ENCODE data around the gene DGKG.

GRCh38 chr3:186311441-186311840, 50.6 kb downstream of the DGKG start:
- TF ChIP-seq SIN3A (conservative IDR thresholded peaks at IDR 0.05 in 1 of 2, IDR thresholded peaks at IDR 0.05 in 1 of 2; ENCODE audit: low read depth in 1 of 2, low read length in 2 of 2) = no peak
- no peak for TF ChIP-seq EGR1 (IDR thresholded peaks at IDR 0.05; ENCODE audit: borderline replicate concordance, low read depth, low read length)
- TF ChIP-seq CTCF (IDR thresholded peaks at IDR 0.05; ENCODE audit: control extremely low read depth in 1 of 3, insufficient read depth in 1 of 3, low read depth in 1 of 3, low read length in 3 of 3) = no peak
- no peak for TF ChIP-seq RAD21 (IDR thresholded peaks at IDR 0.05 in 1 of 2, conservative IDR thresholded peaks at IDR 0.05 in 1 of 2; ENCODE audit: low read depth in 2 of 2, low read length in 2 of 2)
- TF ChIP-seq RBBP5 (IDR thresholded peaks at IDR 0.05; ENCODE audit: borderline replicate concordance, low read depth, low read length) = no peak
- no peak for TF ChIP-seq KDM1A (IDR thresholded peaks at IDR 0.05; ENCODE audit: borderline replicate concordance, low read length)
- no peak for TF ChIP-seq HDAC6 (IDR thresholded peaks at IDR 0.05; ENCODE audit: low read depth, low read length)
- TF ChIP-seq JUN (IDR thresholded peaks at IDR 0.05; ENCODE audit: low read depth, low read length) = no peak
- no peak for TF ChIP-seq POLR2A (IDR thresholded peaks at IDR 0.05; ENCODE audit: control extremely low read depth in 1 of 2, low read depth in 2 of 2, low read length in 2 of 2)
- TF ChIP-seq SP2 (IDR thresholded peaks at IDR 0.05; ENCODE audit: low read length) = no peak
- no peak for TF ChIP-seq ATF3 (IDR thresholded peaks at IDR 0.05; ENCODE audit: insufficient read depth, low read depth, low read length)
